ENCODE results near the gene TRIM72.
A peak's percentile ranks its signal among the peaks of the same experiment; 100 is the strongest.
"Not testable (repeated sequence)": the region's sequence is repeated elsewhere in the genome, so short reads cannot be mapped to it uniquely, and the experiment has no call there.

The TRIM72 gene

GRCh38 chr16:31213877-31214707 lies at the start of gene TRIM72:
TSS of gene TRIM72 (plus strand) at chr16:31214119. CDS start at chr16:31214739, 620 bp downstream.
- no peak for DNase-seq (ENCODE audit: low read depth in 2 of 2)

DNA sequence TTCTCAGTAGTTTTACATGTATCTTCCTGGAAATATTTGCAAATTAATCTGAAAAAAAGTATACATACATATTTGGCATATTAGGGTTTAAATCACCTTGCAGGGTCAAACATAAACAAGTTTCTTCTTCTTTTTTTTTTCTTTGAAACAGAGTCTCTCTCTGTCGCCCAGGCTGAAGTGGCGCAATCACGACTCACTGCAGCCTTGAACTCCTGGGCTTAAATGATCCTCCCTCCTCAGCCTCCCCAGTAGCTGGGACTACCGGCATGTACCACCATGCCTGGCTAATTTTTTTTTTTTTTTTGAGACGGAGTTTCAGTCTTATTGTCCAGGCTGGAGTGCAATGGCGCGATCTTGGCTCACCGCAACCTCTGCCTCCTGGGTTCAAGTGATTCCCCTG lies 46.6 kb upstream of the TRIM72 start:
- DNase-seq (ENCODE audit: low read depth in 2 of 2) = no peak

DNA sequence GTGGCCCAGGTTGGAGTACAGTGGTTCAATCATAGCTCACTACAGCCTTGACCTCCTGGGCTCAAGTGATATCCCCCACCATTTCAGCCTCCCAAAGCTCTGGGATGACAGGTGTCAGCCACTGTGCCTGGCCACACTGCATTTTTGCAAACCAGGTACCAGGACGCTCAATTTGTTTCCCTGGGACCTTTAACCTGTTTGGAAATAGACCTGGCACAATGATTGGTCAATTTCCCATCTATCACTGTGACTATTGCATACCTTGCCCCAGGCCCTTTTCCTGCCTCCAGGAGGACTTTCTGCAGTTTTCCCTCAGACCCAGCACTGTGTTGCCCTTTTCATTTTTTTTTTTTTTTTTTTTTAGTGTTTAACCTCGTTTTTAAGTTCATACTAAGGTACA lies 45.1 kb upstream of the TRIM72 start:
- no peak for DNase-seq (ENCODE audit: low read depth in 2 of 2)

DNA sequence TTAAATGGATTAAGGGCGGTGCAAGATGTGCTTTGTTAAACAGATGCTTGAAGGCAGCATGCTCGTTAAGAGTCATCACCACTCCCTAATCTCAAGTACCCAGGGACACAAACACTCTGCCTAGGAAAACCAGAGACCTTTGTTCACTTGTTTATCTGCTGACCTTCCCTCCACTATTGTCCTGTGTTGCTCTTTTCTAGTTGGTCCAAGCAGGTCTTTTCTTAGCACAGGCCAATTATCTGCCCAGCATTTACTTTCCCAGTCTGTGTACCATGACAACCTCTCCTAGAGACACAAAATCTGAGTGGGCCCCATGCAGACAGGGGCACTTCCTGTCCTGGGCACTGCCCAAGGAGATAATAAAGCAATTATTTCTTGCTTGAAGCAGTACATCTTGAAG lies 43.9 kb upstream of the TRIM72 start:
- not testable (repeated sequence) for DNase-seq (ENCODE audit: low read depth in 2 of 2)

DNA sequence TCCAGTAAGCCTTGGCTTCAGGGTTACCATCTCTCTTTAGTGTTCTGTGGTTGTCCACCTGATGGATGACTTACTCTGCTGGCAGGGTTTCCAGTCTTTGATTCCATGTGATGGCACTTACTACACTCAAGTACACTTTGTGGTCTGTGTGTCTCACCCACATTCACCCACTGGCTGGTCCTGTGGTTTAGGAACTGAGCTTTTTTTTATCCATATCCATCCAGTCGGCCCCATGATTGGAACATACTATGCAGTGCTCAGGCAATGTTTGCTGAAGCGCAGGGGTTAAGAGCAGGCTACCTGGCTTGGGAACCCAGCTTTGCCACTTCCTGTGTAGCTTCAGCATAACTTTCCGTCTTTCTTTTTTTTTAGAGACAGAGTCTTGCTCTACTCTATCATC lies 36.8 kb upstream of the TRIM72 start:
- peak in 1 of 2 donors; percentile 21 for DNase-seq (ENCODE audit: low read depth in 2 of 2)

- no peak for DNase-seq (ENCODE audit: low read depth in 2 of 2)
Observed at GRCh38 chr16:31179219-31179746, 34.6 kb upstream of the TRIM72 start.

DNA sequence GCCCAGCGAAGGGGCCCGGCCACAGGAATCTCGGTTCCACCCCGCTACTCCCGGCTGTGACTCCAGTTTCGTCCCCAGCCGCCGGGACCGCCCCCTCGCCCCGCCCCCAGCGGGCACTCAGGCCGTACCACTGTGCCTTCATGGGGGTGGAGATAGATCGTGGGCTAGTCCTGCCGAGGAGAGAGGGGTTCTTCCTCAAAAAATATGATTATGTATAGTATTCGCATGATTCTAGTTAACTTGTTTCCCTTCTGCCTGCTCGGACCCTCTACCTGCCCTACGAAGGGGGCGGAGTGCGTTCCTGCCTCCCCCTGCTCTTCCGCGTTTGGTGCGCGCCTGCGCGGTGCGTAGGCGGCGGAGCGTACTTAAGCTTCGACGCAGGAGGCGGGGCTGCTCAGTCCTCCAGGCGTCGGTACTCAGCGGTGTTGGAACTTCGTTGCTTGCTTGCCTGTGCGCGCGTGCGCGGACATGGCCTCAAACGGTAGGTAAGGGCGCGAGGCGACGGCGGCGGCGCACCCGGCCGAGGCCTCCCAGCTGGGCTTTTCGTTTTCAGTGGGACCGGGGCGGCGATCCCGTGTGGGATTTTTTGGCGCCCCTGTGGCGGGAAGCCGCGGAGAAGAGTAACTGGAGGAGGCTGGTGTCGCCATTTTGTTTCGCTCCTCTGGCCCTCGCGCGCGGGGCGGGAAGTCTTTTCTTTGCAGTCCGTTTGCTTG lies 34.0 kb upstream of the TRIM72 start, which contains the start of gene FUS:
TSS of gene FUS (plus strand) at position 393 of the 713 bp plus-strand sequence. CDS start at position 469, 76 bp downstream.
- peak; percentile 78 to 85 for DNase-seq (ENCODE audit: low read depth in 2 of 2)

GRCh38 chr16:31181102-31181830 lies 32.7 kb upstream of the TRIM72 start:
- no peak for DNase-seq (ENCODE audit: low read depth in 2 of 2)

DNA sequence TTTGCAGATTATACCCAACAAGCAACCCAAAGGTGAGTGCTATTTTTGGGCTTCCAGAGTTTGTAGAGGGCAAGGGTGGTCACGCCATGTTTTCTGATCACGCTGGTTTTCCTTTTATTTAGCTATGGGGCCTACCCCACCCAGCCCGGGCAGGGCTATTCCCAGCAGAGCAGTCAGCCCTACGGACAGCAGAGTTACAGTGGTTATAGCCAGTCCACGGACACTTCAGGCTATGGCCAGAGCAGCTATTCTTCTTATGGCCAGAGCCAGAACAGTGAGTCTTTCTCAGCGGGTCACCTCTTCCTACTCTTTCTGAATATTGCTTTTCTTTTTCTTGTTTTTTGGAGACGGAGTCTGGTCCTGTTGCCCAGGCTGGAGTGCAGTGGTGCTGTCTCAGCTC lies 31.5 kb upstream of the TRIM72 start:
- no peak for DNase-seq (ENCODE audit: low read depth in 2 of 2)

DNA sequence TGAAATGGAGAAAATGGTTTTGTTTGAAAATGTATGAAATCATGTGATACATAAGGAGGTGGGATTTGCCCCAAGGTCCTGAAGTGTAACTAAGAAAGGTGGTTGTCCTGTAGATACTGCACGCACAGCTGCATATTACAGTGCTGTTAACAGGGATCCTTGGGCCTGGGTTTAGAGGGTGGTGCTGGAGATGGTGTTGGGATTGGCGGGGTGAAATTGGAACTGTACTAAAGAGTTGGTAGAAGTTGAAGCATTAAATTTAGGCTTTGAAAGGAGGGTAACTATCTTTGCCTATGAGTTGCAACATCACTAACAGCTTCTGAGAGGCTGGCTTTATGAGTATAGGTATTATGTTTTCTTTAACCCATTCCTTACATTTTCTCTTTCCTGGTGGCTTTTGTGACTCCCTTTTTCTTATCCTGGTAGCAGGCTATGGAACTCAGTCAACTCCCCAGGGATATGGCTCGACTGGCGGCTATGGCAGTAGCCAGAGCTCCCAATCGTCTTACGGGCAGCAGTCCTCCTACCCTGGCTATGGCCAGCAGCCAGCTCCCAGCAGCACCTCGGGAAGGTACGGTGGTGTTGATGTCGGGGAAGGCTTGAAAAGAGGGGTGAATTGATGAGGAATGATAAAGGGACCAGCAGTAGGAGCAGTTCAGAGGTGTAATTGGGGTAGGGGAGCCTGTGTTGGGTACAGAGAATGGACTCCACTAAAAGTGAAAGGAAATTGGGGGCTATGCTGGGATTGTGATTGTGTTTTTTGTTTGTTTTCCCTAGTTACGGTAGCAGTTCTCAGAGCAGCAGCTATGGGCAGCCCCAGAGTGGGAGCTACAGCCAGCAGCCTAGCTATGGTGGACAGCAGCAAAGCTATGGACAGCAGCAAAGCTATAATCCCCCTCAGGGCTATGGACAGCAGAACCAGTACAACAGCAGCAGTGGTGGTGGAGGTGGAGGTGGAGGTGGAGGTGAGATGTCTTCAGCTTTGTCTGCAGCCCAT lies 30.2 kb upstream of the TRIM72 start:
- no peak for DNase-seq (ENCODE audit: low read depth in 2 of 2)

GRCh38 chr16:31184888-31185287 lies 29.0 kb upstream of the TRIM72 start:
- DNase-seq (ENCODE audit: low read depth in 2 of 2) = no peak

DNA sequence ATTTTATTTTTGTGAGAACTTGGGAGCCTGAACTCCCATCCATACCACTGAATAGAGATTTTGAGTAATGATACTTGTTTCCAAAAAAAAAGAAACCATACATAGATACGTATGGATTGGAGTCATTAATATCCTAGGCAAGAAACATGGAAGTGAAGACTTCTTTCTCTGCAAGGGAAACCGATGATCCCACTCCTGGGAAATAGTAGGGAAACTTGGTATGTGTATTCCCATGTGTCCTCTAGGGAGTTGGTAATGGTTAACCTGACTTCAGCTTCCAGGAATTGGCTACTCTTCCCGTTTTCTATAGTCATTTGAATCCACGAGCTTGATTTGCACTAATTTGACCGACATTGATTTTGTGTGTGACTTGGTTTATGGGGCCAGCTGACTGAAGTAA lies 28.6 kb upstream of the TRIM72 start:
- no peak for DNase-seq (ENCODE audit: low read depth in 2 of 2)

DNA sequence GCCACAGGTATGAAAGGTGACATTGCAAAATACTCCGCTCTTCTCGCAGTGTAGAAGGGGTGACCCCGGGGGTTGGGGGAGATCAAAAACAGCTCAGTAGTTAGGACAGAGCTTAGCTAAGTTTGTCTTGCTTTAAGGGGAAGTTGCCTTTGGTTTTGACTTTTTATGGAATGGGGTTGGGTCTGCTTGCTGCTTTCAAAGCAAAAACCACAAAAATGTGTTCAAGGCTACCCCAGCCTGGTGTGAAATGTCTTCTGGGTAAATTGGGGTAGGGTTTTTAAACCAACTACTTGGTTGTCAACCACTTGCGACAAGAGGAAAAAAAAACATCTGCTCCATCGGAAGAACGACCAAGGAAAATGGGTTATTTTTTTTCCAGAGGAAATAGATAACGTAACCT lies 27.7 kb upstream of the TRIM72 start:
- no peak for DNase-seq (ENCODE audit: low read depth in 2 of 2)

DNA sequence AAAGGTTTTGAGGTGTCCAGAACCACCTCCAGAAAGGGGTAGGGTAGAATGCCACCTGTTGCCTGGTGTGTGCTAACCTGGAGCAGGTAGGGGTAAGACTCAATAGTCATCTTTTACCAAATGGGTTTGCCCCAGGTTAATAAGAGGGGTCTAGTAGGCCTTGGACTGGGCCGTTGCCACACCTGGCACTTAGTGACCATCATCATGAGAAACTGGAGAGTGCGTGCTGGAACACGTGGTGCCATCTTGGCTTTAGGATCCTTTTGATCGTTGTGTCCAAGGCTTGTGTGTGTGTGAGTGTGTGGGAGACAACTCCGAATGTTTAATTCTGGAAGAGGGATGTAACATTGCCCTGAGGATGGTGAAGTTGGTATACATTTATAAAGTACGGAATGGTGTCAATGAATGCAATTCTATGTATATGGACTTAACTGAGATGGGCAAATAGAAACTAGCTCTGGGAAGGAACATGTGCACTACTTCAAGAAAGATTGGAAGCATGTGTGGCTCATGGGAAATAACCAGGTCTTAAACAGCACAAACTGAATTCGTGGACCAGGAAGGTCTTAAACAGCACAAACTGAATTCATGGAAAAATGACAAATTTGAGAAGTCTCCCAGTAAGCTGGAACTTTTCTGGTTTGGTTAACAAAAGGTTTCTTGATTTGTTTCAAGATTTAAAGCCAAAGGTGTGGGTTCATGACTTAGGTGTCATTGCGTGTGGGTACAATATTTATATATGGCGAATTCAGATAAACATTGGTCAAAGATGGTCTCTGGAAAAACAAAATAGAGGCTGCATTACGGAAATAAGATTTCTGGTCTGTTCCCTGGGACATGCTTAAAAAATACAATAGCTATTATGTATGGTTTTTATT lies 26.8 kb upstream of the TRIM72 start:
- no peak for DNase-seq (ENCODE audit: low read depth in 2 of 2)

DNA sequence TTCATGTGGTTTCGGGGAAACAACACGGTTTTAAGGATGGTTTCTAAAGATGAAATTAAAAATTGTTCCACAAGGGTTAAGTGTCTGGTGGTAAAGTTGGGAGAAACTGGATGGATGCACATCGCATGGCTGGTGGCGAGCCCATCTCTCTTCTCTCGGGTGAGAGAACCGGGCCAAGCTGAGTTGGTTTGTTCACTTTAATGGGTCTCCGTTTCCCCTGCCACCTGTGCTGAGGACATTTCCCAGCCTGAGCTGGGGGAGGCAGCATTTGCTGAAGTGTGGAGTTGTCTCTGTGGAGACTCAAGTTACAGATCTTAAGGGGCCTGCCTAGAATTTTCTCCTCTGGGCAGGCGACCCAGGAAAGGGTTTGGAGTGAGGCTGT lies 26.1 kb upstream of the TRIM72 start:
- DNase-seq (ENCODE audit: low read depth in 2 of 2) = no peak

- DNase-seq (ENCODE audit: low read depth in 2 of 2) = no peak
Observed at GRCh38 chr16:31188450-31189411, 25.2 kb upstream of the TRIM72 start.

DNA sequence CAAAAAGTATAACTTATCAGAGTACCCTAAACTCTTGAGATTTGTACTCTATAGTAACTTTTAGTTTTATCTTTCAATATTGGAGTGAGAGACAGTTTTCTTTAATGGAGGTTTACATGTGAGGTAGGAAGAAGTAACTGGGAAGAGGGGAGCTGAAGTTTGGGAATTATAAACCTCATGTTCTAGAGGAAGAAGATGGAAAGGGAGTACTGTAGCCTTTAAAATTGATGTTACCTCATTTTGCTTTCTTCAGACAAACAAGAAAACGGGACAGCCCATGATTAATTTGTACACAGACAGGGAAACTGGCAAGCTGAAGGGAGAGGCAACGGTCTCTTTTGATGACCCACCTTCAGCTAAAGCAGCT lies 24.5 kb upstream of the TRIM72 start:
- no peak for DNase-seq (ENCODE audit: low read depth in 2 of 2)

GRCh38 chr16:31190061-31190460 lies 23.9 kb upstream of the TRIM72 start:
- no peak for DNase-seq (ENCODE audit: low read depth in 2 of 2)
